Neural cell (in vitro differentiated cells): ENCODE results near the gene CLDND2.

Source experiments
- EZH2 ChIP-seq: fragments of 200-600, 300-800 bp; shearing (Covaris generic), sonication (generic); IDR thresholded peaks from 2 replicates; pipeline ENCODE4 v1.6.1; 2014; ENCODE audit warnings: antibody characterized with exemption, low read length, borderline replicate concordance, mild to moderate bottlenecking; ENCODE audit not compliant: insufficient read depth, poor library complexity, severe bottlenecking
- SMC3 ChIP-seq: fragments of 450-650 bp; conservative IDR thresholded peaks from 2 replicates; pipeline ENCODE4 v1.6.1; 2014; ENCODE audit warnings: antibody characterized with exemption, mild to moderate bottlenecking, moderate library complexity; ENCODE audit not compliant: poor library complexity
- TF ChIP-seq, protein P1 (sequence below): fragments of 450-650 bp; IDR thresholded peaks from 2 replicates; pipeline ENCODE4 v1.5.1; 2014; ENCODE audit warnings: antibody characterized with exemption, mild to moderate bottlenecking, moderate library complexity; ENCODE audit not compliant: poor library complexity, severe bottlenecking

DNA sequence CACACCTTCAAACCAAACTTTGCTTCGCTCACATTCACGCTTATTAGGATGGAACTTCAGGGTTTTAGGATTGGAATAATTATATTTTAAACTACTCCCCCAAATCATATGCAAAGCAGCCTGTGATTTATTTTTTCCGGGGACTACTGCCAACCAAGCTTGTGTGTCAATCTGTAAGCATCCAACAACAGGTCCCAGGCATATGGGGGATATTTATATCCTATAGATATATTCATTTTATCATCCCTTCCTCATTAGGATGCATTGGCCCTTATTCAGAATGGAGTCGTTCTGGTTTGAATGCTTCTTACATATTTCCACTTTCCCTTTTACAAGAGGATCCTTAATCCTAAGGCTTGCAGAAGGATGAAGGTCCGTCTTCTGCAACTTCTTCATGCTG, 30.4 kb upstream of the CLDND2 start:
- TF ChIP-seq, protein P1, sequence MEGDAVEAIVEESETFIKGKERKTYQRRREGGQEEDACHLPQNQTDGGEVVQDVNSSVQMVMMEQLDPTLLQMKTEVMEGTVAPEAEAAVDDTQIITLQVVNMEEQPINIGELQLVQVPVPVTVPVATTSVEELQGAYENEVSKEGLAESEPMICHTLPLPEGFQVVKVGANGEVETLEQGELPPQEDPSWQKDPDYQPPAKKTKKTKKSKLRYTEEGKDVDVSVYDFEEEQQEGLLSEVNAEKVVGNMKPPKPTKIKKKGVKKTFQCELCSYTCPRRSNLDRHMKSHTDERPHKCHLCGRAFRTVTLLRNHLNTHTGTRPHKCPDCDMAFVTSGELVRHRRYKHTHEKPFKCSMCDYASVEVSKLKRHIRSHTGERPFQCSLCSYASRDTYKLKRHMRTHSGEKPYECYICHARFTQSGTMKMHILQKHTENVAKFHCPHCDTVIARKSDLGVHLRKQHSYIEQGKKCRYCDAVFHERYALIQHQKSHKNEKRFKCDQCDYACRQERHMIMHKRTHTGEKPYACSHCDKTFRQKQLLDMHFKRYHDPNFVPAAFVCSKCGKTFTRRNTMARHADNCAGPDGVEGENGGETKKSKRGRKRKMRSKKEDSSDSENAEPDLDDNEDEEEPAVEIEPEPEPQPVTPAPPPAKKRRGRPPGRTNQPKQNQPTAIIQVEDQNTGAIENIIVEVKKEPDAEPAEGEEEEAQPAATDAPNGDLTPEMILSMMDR, result no peak
- TF ChIP-seq SMC3 (no peak), EZH2 (no peak)
